Uterus (tissue), 4 donors: ENCODE results near the gene OSBPL9. TPM values are rescaled to one million over a fixed set of nuclear protein-coding genes. Genes with fewer than 3 reads are reported as not detected.

Source experiments
- DNase-seq, 2 donors: peaks; one replicate each; pipeline ENCODE4 v3.0.0-alpha.2; 2019 to 2020
- H3K27ac ChIP-seq, 2 donors: fragments of 200-600 bp; sonication (generic); 1 replicate in 1 of 2; 2 replicates in 1 of 2; pipeline ENCODE4 v1.5.1; 2016 to 2018
- H3K27me3 ChIP-seq, 2 donors: fragments of 200-600 bp; sonication (generic); one replicate each; pipeline ENCODE4 v1.5.1; 2018 to 2019; ENCODE audit warnings: control low read depth in 1 of 2
- H3K36me3 ChIP-seq, 2 donors: fragments of 200-600 bp; sonication (generic); one replicate each; pipeline ENCODE4 v1.5.1; 2019; ENCODE audit warnings: control low read depth in 1 of 2
- H3K4me1 ChIP-seq, 2 donors: fragments of 200-600 bp; sonication (generic); one replicate each; pipeline ENCODE4 v1.5.1; 2018 to 2019; ENCODE audit warnings: control low read depth in 1 of 2
- H3K4me3 ChIP-seq, 2 donors: fragments of 200-600 bp; sonication (generic); 1 replicate in 1 of 2; 2 replicates in 1 of 2; pipeline ENCODE4 v1.5.1; 2018 to 2019; ENCODE audit warnings: mild to moderate bottlenecking in 1 of 2
- H3K9me3 ChIP-seq, 2 donors: fragments of 200-600 bp; sonication (generic); one replicate each; pipeline ENCODE4 v1.5.1; 2019; ENCODE audit warnings: control low read depth in 1 of 2
- POLR2A ChIP-seq, 2 donors: fragments of 450-650 bp; IDR thresholded peaks; one replicate each; pipeline ENCODE4 v1.6.1; 2016; ENCODE audit warnings: antibody characterized with exemption in 2 of 2, mild to moderate bottlenecking in 1 of 2, moderate library complexity in 1 of 2
- intact Hi-C: fragments of 100-400 bp; cut with DNase I; formaldehyde crosslinking; loops from one replicate; pipeline ENCODE4 v1.15.1; 2023; ENCODE audit warnings: low total_unique reads
- total RNA-seq, 4 donors: library from RNA; depleted of rRNA in 3 of 4; stranded (reverse); fragments of >200 nt in 3 of 4; gene quantifications; one replicate each; pipeline versions ENCODE4 v1.1.0 to v1.2.4, GENCODE V29; 2014 to 2023
- TF ChIP-seq, protein P1 (sequence below), 4 experiments: fragments of 200-600 bp in 2 of 4; fragments of 450-650 bp in 2 of 4; sonication (generic) in 2 of 4; IDR thresholded peaks; one replicate each; pipeline ENCODE4 v1.5.1; 2016 to 2019; ENCODE audit warnings: antibody characterized with exemption in 4 of 4, mild to moderate bottlenecking in 2 of 4, moderate library complexity in 1 of 4
- donor health status: DM: yes; HTN: yes; CAD: no.

OSBPL9 gene
- total RNA-seq, 4 donors from 2014 or later = 94.0 to 122 (median 108) TPM

DNA sequence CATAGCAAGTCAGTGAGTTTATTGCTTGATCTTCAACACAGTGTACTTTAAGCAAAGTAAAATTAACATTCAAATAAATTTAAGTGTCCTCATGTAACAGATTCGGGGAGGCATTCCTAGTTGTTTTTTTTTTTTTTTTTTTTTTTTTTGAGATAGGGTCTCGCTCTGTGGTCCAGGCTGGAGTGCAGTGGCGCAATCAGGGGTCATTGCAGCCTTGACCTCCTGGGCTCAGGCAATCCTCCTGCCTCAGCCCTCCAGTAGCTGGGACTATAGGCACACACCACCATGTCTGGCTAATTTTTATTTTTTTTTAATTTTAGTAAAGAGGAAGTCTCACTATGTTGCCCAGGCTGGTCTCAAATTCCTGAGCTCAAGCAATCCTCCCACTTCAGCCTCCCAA lies 22.8 kb downstream of the OSBPL9 start:
- H3K27me3 ChIP-seq = no peaks in the 10 kb centered on the region
- H3K27ac ChIP-seq = peak overlapping the region; percentile 93 to 94
- TF ChIP-seq POLR2A (IDR thresholded peaks at IDR 0.05) = no peak
- TF ChIP-seq, protein P1, sequence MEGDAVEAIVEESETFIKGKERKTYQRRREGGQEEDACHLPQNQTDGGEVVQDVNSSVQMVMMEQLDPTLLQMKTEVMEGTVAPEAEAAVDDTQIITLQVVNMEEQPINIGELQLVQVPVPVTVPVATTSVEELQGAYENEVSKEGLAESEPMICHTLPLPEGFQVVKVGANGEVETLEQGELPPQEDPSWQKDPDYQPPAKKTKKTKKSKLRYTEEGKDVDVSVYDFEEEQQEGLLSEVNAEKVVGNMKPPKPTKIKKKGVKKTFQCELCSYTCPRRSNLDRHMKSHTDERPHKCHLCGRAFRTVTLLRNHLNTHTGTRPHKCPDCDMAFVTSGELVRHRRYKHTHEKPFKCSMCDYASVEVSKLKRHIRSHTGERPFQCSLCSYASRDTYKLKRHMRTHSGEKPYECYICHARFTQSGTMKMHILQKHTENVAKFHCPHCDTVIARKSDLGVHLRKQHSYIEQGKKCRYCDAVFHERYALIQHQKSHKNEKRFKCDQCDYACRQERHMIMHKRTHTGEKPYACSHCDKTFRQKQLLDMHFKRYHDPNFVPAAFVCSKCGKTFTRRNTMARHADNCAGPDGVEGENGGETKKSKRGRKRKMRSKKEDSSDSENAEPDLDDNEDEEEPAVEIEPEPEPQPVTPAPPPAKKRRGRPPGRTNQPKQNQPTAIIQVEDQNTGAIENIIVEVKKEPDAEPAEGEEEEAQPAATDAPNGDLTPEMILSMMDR (IDR thresholded peaks at IDR 0.05) = no peak
- intact Hi-C loops = no loop called here
- H3K36me3 ChIP-seq = no peaks in the 10 kb centered on the region
- no peaks in the 10 kb centered on the region for H3K9me3 ChIP-seq
- peaks cover 4 to 18% of the 10 kb centered on the region in 2 donors for H3K4me1 ChIP-seq
- DNase-seq = no peak
- H3K4me3 ChIP-seq = no peak overlapping the region

- Histone ChIP-seq H3K36me3 (no peaks in the 10 kb centered on the region), H3K27me3 (no peaks in the 10 kb centered on the region), H3K27ac (peak overlapping the region; percentile 93 to 94), H3K4me3 (no peak overlapping the region), H3K4me1 (peaks cover 4 to 18% of the 10 kb centered on the region in 2 donors), H3K9me3 (no peaks in the 10 kb centered on the region)
- no peak for TF ChIP-seq POLR2A (IDR thresholded peaks at IDR 0.05)
- TF ChIP-seq, protein P1 (IDR thresholded peaks at IDR 0.05) = no peak
- intact Hi-C loops = no loop called here
- DNase-seq = no peak
These were observed 24.2 kb downstream of the OSBPL9 start for GRCh38 chr1:51641096-51641495.

GRCh38 chr1:51642739-51643142 lies 25.8 kb downstream of the OSBPL9 start:
- Histone ChIP-seq H3K4me1 (peaks cover 4 to 19% of the 10 kb centered on the region in 2 donors), H3K4me3 (no peak overlapping the region), H3K9me3 (no peaks in the 10 kb centered on the region), H3K36me3 (no peaks in the 10 kb centered on the region), H3K27me3 (no peaks in the 10 kb centered on the region), H3K27ac (peak overlapping the region; percentile 93 to 94)
- peak; percentile 49 to 86 for DNase-seq
- intact Hi-C loops = no loop called here
- peak in 1 of 2 donors; percentile 18 for TF ChIP-seq POLR2A (IDR thresholded peaks at IDR 0.05)
- TF ChIP-seq, protein P1 (IDR thresholded peaks at IDR 0.05) = no peak

GRCh38 chr1:51643362-51643761 lies 26.5 kb downstream of the OSBPL9 start:
- intact Hi-C loops = no loop called here
- H3K9me3 ChIP-seq = no peaks in the 10 kb centered on the region
- DNase-seq = peak in 1 of 2 donors; percentile 54
- H3K27ac ChIP-seq = peak overlapping the region; percentile 93 to 94
- no peaks in the 10 kb centered on the region for H3K27me3 ChIP-seq
- TF ChIP-seq, protein P1 (IDR thresholded peaks at IDR 0.05) = no peak
- no peak for TF ChIP-seq POLR2A (IDR thresholded peaks at IDR 0.05)
- H3K4me1 ChIP-seq = peaks cover 8 to 24% of the 10 kb centered on the region in 2 donors
- no peak overlapping the region for H3K4me3 ChIP-seq
- H3K36me3 ChIP-seq = no peaks in the 10 kb centered on the region

- Histone ChIP-seq H3K27me3 (no peaks in the 10 kb centered on the region), H3K36me3 (no peaks in the 10 kb centered on the region), H3K4me1 (peaks cover 8 to 27% of the 10 kb centered on the region in 2 donors), H3K27ac (peak overlapping the region; percentile 93 to 94), H3K9me3 (no peaks in the 10 kb centered on the region), H3K4me3 (no peak overlapping the region)
- intact Hi-C loops = no loop called here
- no peak for DNase-seq
- TF ChIP-seq POLR2A (IDR thresholded peaks at IDR 0.05) = no peak
- TF ChIP-seq, protein P1 (IDR thresholded peaks at IDR 0.05) = no peak
These were observed 27.1 kb downstream of the OSBPL9 start for GRCh38 chr1:51644020-51644419.
